Mucosa of stomach (tissue), 1 donor: Measurements from ENCODE around the gene ZDHHC4.

Source experiments
- H3K27me3 ChIP-seq: one replicate; pipeline ENCODE4 v1.7.0; 2013; ENCODE audit warnings: mild to moderate bottlenecking, low read length; ENCODE audit not compliant: control insufficient read depth, insufficient read depth
- H3K36me3 ChIP-seq: one replicate; pipeline ENCODE4 v1.7.0; 2013; ENCODE audit warnings: low read length; ENCODE audit not compliant: control insufficient read depth, insufficient read depth
- H3K4me1 ChIP-seq: one replicate; pipeline ENCODE4 v1.7.0; 2013; ENCODE audit warnings: mild to moderate bottlenecking, low read length; ENCODE audit not compliant: control insufficient read depth, insufficient read depth
- H3K4me3 ChIP-seq: one replicate; pipeline ENCODE4 v1.7.0; 2013; ENCODE audit warnings: low read length
- H3K9ac ChIP-seq: one replicate; pipeline ENCODE4 v1.7.0; 2013; ENCODE audit warnings: mild to moderate bottlenecking, low read length, moderate library complexity
- H3K9me3 ChIP-seq: one replicate; pipeline ENCODE4 v1.7.0; 2013; ENCODE audit warnings: mild to moderate bottlenecking, low read length, moderate library complexity; ENCODE audit not compliant: control insufficient read depth
- donor health status: Pancreatic carcinoma.

The ZDHHC4 gene

GRCh38 chr7:6577369-6578113 lies at the start of gene ZDHHC4:
Gene ZDHHC4, plus strand, starts transcription at chr7:6577454. Its CDS starts 3,108 bp downstream, at chr7:6580562.
- Histone ChIP-seq H3K9me3 (no peaks in the 10 kb centered on the region), H3K27me3 (no peaks in the 10 kb centered on the region), H3K36me3 (no peaks in the 10 kb centered on the region), H3K4me3 (peak within 1 kb of the TSS; percentile 60), H3K4me1 (no peaks in the 10 kb centered on the region), H3K9ac (peak within 1 kb of the TSS; percentile 96)

- H3K9ac ChIP-seq: no peak overlapping the region
- H3K27me3 ChIP-seq: peaks cover 82% of the 10 kb centered on the region
- H3K4me1 ChIP-seq: peaks cover 10% of the 10 kb centered on the region
- no peaks in the 10 kb centered on the region for H3K36me3 ChIP-seq
- H3K9me3 ChIP-seq: no peaks in the 10 kb centered on the region
- no peak overlapping the region for H3K4me3 ChIP-seq
Observed at GRCh38 chr7:6528401-6529130, 48.7 kb upstream of the ZDHHC4 start.

GRCh38 chr7:6529643-6530042 lies 47.6 kb upstream of the ZDHHC4 start:
- Histone ChIP-seq H3K9ac (no peak overlapping the region), H3K4me3 (no peak overlapping the region), H3K9me3 (no peaks in the 10 kb centered on the region), H3K36me3 (no peaks in the 10 kb centered on the region), H3K27me3 (peaks cover 77% of the 10 kb centered on the region), H3K4me1 (peaks cover 10% of the 10 kb centered on the region)

GRCh38 chr7:6530626-6531491 lies 46.4 kb upstream of the ZDHHC4 start:
- Histone ChIP-seq H3K4me3 (no peak overlapping the region), H3K27me3 (peaks cover 81% of the 10 kb centered on the region), H3K36me3 (no peaks in the 10 kb centered on the region), H3K9ac (no peak overlapping the region), H3K9me3 (no peaks in the 10 kb centered on the region), H3K4me1 (peaks cover 10% of the 10 kb centered on the region)

GRCh38 chr7:6531492-6532279 lies 45.6 kb upstream of the ZDHHC4 start:
- Histone ChIP-seq H3K4me1 (peaks cover 8% of the 10 kb centered on the region), H3K4me3 (no peak overlapping the region), H3K36me3 (no peaks in the 10 kb centered on the region), H3K27me3 (peaks cover 80% of the 10 kb centered on the region), H3K9ac (no peak overlapping the region), H3K9me3 (no peaks in the 10 kb centered on the region)

- Histone ChIP-seq H3K9ac (no peak overlapping the region), H3K9me3 (no peaks in the 10 kb centered on the region), H3K4me1 (peaks cover 5% of the 10 kb centered on the region), H3K27me3 (peaks cover 75% of the 10 kb centered on the region), H3K36me3 (no peaks in the 10 kb centered on the region), H3K4me3 (no peak overlapping the region)
Observed at GRCh38 chr7:6532516-6532915, 44.7 kb upstream of the ZDHHC4 start.

- Histone ChIP-seq H3K36me3 (no peaks in the 10 kb centered on the region), H3K4me3 (no peak overlapping the region), H3K9ac (no peak overlapping the region), H3K9me3 (no peaks in the 10 kb centered on the region), H3K27me3 (peaks cover 66% of the 10 kb centered on the region), H3K4me1 (peaks cover 5% of the 10 kb centered on the region)
Observed at GRCh38 chr7:6533893-6534495, 43.3 kb upstream of the ZDHHC4 start.

GRCh38 chr7:6536262-6537260 lies 40.7 kb upstream of the ZDHHC4 start:
- Histone ChIP-seq H3K36me3 (no peaks in the 10 kb centered on the region), H3K9ac (no peak overlapping the region), H3K9me3 (no peaks in the 10 kb centered on the region), H3K4me3 (no peak overlapping the region), H3K4me1 (no peaks in the 10 kb centered on the region), H3K27me3 (peaks cover 45% of the 10 kb centered on the region)

GRCh38 chr7:6542368-6542767 lies 34.9 kb upstream of the ZDHHC4 start:
- Histone ChIP-seq H3K4me3 (no peak overlapping the region), H3K27me3 (peaks cover 9% of the 10 kb centered on the region), H3K36me3 (no peaks in the 10 kb centered on the region), H3K9me3 (no peaks in the 10 kb centered on the region), H3K4me1 (no peaks in the 10 kb centered on the region), H3K9ac (no peak overlapping the region)

- H3K4me3 ChIP-seq: no peak overlapping the region
- H3K9me3 ChIP-seq: no peaks in the 10 kb centered on the region
- no peaks in the 10 kb centered on the region for H3K27me3 ChIP-seq
- H3K4me1 ChIP-seq: no peaks in the 10 kb centered on the region
- no peak overlapping the region for H3K9ac ChIP-seq
- H3K36me3 ChIP-seq: no peaks in the 10 kb centered on the region
Observed at GRCh38 chr7:6545398-6546126, 31.7 kb upstream of the ZDHHC4 start.
